K562 (cell line): ENCODE results near the gene KLHL13. TPM values are rescaled to one million over a fixed set of nuclear protein-coding genes. Genes with fewer than 3 reads are reported as not detected.

Source experiments
- HNRNPK ChIP-seq: fragments of 200-400 bp; formaldehyde crosslinking; IDR thresholded peaks from one replicate; pipeline ENCODE4 v1.6.1; 2018; ENCODE audit warnings: mild to moderate bottlenecking, low read depth, low read length; ENCODE audit not compliant: poor library complexity, severe bottlenecking
- polyA plus RNA-seq, 8 experiments: library from polyadenylated mRNA; depleted of rRNA in 4 of 8; stranded (reverse) in 5 of 8; unstranded in 3 of 8; fragments of >200 nt; fragmentation: Nextera tagmentation in 2 of 8; fragmentation: Illumina TruSeq in 1 of 8; extraction: Ambion mirVana in 2 of 8; extraction: Trizol in 1 of 8; gene quantifications; 2 replicates each; pipeline versions ENCODE4 v1.2.1 to v1.2.3, GENCODE V29; 2011 to 2014; ENCODE audit warnings: inconsistent platforms in 1 of 8, missing spikeins in 1 of 8
- total RNA-seq, 7 experiments: library from RNA; depleted of rRNA in 6 of 7; stranded (reverse); fragments of >200 nt in 6 of 7; fragmentation: Illumina TruSeq in 2 of 7; extraction: Trizol in 2 of 7; gene quantifications; 2 replicates each; pipeline versions ENCODE4 v1.2.1 to v1.2.3, GENCODE V29; 2011 to 2021; ENCODE audit warnings: low replicate concordance in 1 of 7
- TF ChIP-seq, protein P1 (sequence below): fragments of 450-650 bp; IDR thresholded peaks from 2 replicates; pipeline ENCODE4 v1.6.1; 2016; ENCODE audit warnings: mild to moderate bottlenecking, moderate library complexity
- TF ChIP-seq, protein P2 (sequence below): fragments of 450-650 bp; IDR thresholded peaks from 2 replicates; pipeline ENCODE4 v1.6.1; 2016; ENCODE audit warnings: low read depth, mild to moderate bottlenecking, moderate library complexity

Gene KLHL13
- total and polyA plus RNA-seq, 9 of the 15 experiments (the other 6 are each of a cell fraction or from before 2014, with no cell fraction given) = 1.2 to 4.1 (median 2.2) TPM

- TF ChIP-seq, protein P1, sequence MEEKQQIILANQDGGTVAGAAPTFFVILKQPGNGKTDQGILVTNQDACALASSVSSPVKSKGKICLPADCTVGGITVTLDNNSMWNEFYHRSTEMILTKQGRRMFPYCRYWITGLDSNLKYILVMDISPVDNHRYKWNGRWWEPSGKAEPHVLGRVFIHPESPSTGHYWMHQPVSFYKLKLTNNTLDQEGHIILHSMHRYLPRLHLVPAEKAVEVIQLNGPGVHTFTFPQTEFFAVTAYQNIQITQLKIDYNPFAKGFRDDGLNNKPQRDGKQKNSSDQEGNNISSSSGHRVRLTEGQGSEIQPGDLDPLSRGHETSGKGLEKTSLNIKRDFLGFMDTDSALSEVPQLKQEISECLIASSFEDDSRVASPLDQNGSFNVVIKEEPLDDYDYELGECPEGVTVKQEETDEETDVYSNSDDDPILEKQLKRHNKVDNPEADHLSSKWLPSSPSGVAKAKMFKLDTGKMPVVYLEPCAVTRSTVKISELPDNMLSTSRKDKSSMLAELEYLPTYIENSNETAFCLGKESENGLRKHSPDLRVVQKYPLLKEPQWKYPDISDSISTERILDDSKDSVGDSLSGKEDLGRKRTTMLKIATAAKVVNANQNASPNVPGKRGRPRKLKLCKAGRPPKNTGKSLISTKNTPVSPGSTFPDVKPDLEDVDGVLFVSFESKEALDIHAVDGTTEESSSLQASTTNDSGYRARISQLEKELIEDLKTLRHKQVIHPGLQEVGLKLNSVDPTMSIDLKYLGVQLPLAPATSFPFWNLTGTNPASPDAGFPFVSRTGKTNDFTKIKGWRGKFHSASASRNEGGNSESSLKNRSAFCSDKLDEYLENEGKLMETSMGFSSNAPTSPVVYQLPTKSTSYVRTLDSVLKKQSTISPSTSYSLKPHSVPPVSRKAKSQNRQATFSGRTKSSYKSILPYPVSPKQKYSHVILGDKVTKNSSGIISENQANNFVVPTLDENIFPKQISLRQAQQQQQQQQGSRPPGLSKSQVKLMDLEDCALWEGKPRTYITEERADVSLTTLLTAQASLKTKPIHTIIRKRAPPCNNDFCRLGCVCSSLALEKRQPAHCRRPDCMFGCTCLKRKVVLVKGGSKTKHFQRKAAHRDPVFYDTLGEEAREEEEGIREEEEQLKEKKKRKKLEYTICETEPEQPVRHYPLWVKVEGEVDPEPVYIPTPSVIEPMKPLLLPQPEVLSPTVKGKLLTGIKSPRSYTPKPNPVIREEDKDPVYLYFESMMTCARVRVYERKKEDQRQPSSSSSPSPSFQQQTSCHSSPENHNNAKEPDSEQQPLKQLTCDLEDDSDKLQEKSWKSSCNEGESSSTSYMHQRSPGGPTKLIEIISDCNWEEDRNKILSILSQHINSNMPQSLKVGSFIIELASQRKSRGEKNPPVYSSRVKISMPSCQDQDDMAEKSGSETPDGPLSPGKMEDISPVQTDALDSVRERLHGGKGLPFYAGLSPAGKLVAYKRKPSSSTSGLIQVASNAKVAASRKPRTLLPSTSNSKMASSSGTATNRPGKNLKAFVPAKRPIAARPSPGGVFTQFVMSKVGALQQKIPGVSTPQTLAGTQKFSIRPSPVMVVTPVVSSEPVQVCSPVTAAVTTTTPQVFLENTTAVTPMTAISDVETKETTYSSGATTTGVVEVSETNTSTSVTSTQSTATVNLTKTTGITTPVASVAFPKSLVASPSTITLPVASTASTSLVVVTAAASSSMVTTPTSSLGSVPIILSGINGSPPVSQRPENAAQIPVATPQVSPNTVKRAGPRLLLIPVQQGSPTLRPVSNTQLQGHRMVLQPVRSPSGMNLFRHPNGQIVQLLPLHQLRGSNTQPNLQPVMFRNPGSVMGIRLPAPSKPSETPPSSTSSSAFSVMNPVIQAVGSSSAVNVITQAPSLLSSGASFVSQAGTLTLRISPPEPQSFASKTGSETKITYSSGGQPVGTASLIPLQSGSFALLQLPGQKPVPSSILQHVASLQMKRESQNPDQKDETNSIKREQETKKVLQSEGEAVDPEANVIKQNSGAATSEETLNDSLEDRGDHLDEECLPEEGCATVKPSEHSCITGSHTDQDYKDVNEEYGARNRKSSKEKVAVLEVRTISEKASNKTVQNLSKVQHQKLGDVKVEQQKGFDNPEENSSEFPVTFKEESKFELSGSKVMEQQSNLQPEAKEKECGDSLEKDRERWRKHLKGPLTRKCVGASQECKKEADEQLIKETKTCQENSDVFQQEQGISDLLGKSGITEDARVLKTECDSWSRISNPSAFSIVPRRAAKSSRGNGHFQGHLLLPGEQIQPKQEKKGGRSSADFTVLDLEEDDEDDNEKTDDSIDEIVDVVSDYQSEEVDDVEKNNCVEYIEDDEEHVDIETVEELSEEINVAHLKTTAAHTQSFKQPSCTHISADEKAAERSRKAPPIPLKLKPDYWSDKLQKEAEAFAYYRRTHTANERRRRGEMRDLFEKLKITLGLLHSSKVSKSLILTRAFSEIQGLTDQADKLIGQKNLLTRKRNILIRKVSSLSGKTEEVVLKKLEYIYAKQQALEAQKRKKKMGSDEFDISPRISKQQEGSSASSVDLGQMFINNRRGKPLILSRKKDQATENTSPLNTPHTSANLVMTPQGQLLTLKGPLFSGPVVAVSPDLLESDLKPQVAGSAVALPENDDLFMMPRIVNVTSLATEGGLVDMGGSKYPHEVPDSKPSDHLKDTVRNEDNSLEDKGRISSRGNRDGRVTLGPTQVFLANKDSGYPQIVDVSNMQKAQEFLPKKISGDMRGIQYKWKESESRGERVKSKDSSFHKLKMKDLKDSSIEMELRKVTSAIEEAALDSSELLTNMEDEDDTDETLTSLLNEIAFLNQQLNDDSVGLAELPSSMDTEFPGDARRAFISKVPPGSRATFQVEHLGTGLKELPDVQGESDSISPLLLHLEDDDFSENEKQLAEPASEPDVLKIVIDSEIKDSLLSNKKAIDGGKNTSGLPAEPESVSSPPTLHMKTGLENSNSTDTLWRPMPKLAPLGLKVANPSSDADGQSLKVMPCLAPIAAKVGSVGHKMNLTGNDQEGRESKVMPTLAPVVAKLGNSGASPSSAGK = no peak
- TF ChIP-seq, protein P2, sequence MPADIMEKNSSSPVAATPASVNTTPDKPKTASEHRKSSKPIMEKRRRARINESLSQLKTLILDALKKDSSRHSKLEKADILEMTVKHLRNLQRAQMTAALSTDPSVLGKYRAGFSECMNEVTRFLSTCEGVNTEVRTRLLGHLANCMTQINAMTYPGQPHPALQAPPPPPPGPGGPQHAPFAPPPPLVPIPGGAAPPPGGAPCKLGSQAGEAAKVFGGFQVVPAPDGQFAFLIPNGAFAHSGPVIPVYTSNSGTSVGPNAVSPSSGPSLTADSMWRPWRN = no peak
- no peak for TF ChIP-seq HNRNPK
Measured at GRCh38 chrX:117860517-117860916, 256.1 kb downstream of the KLHL13 start (continued).
